Measurements from ENCODE around the gene ATP6V0B. TPM values are rescaled to one million over a fixed set of nuclear protein-coding genes. Genes with fewer than 3 reads are reported as not detected.

Gene ATP6V0B
- total and polyA plus RNA-seq, 2 experiments from 2014 or later: 112 to 142 TPM

- Histone ChIP-seq H3K36me3 (ENCODE audit: insufficient read depth) (no peaks in the 10 kb centered on the region), H3K9me2 (ENCODE audit: insufficient read depth) (no peaks in the 10 kb centered on the region), H3K27ac (ENCODE audit: low read depth) (no peak overlapping the region), H4K20me1 (replicated peaks; ENCODE audit: insufficient read depth) (no peaks in the 10 kb centered on the region; the same call in 1 of the 2 replicates), H2AFZ (no peak overlapping the region), H3K4me1 (ENCODE audit: insufficient read depth) (no peaks in the 10 kb centered on the region), H3K27me3 (ENCODE audit: insufficient read depth) (no peaks in the 10 kb centered on the region), H3K4me3 (no peak overlapping the region), H3K4me2 (no peak overlapping the region), H3K79me2 (replicated peaks; ENCODE audit: insufficient read depth) (no peaks in the 10 kb centered on the region), H3F3A (replicated peaks; ENCODE audit: low read depth) (no peaks in the 10 kb centered on the region)
- Mint-ChIP-seq H3K9me3 (no peaks in the 10 kb centered on the region), H3K4me1 (peaks cover 5% of the 10 kb centered on the region), H3K27me3 (ENCODE audit: insufficient read depth, low read depth, poor library complexity) (peaks cover 5% of the 10 kb centered on the region), H3K36me3 (ENCODE audit: low read depth) (peaks cover 46% of the 10 kb centered on the region), H3K4me3 (no peak overlapping the region), H3K27ac (no peak overlapping the region)
- TF ChIP-seq CTCF (conservative IDR thresholded peaks at IDR 0.05; ENCODE audit: low read depth in 2 of 2) (no peak), POLR2AphosphoS5 (IDR thresholded peaks at IDR 0.05; ENCODE audit: low read depth) (no peak), EZH2phosphoT487 (IDR thresholded peaks at IDR 0.05; ENCODE audit: unreplicated experiment) (no peak), NANOG (IDR thresholded peaks at IDR 0.05; ENCODE audit: borderline replicate concordance) (no peak), CREB1 (CRISPR knock-in tag; IDR thresholded peaks at IDR 0.05; ENCODE audit: low read depth) (no peak), EZH2 (IDR thresholded peaks at IDR 0.05; ENCODE audit: low read depth, unreplicated experiment) (no peak), JUNB (IDR thresholded peaks at IDR 0.05; ENCODE audit: unreplicated experiment) (no peak), REST (IDR thresholded peaks at IDR 0.05; ENCODE audit: unreplicated experiment) (no peak), STAT1 (IDR thresholded peaks at IDR 0.05; ENCODE audit: unreplicated experiment) (no peak), ZNF114 (CRISPR knock-in tag; IDR thresholded peaks at IDR 0.05) (no peak), ZNF331 (CRISPR knock-in tag; IDR thresholded peaks at IDR 0.05; ENCODE audit: low read depth) (no peak)
- TF ChIP-seq, protein P1, sequence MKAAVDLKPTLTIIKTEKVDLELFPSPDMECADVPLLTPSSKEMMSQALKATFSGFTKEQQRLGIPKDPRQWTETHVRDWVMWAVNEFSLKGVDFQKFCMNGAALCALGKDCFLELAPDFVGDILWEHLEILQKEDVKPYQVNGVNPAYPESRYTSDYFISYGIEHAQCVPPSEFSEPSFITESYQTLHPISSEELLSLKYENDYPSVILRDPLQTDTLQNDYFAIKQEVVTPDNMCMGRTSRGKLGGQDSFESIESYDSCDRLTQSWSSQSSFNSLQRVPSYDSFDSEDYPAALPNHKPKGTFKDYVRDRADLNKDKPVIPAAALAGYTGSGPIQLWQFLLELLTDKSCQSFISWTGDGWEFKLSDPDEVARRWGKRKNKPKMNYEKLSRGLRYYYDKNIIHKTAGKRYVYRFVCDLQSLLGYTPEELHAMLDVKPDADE (IDR thresholded peaks at IDR 0.05): no peak
- TF ChIP-seq, protein P2, sequence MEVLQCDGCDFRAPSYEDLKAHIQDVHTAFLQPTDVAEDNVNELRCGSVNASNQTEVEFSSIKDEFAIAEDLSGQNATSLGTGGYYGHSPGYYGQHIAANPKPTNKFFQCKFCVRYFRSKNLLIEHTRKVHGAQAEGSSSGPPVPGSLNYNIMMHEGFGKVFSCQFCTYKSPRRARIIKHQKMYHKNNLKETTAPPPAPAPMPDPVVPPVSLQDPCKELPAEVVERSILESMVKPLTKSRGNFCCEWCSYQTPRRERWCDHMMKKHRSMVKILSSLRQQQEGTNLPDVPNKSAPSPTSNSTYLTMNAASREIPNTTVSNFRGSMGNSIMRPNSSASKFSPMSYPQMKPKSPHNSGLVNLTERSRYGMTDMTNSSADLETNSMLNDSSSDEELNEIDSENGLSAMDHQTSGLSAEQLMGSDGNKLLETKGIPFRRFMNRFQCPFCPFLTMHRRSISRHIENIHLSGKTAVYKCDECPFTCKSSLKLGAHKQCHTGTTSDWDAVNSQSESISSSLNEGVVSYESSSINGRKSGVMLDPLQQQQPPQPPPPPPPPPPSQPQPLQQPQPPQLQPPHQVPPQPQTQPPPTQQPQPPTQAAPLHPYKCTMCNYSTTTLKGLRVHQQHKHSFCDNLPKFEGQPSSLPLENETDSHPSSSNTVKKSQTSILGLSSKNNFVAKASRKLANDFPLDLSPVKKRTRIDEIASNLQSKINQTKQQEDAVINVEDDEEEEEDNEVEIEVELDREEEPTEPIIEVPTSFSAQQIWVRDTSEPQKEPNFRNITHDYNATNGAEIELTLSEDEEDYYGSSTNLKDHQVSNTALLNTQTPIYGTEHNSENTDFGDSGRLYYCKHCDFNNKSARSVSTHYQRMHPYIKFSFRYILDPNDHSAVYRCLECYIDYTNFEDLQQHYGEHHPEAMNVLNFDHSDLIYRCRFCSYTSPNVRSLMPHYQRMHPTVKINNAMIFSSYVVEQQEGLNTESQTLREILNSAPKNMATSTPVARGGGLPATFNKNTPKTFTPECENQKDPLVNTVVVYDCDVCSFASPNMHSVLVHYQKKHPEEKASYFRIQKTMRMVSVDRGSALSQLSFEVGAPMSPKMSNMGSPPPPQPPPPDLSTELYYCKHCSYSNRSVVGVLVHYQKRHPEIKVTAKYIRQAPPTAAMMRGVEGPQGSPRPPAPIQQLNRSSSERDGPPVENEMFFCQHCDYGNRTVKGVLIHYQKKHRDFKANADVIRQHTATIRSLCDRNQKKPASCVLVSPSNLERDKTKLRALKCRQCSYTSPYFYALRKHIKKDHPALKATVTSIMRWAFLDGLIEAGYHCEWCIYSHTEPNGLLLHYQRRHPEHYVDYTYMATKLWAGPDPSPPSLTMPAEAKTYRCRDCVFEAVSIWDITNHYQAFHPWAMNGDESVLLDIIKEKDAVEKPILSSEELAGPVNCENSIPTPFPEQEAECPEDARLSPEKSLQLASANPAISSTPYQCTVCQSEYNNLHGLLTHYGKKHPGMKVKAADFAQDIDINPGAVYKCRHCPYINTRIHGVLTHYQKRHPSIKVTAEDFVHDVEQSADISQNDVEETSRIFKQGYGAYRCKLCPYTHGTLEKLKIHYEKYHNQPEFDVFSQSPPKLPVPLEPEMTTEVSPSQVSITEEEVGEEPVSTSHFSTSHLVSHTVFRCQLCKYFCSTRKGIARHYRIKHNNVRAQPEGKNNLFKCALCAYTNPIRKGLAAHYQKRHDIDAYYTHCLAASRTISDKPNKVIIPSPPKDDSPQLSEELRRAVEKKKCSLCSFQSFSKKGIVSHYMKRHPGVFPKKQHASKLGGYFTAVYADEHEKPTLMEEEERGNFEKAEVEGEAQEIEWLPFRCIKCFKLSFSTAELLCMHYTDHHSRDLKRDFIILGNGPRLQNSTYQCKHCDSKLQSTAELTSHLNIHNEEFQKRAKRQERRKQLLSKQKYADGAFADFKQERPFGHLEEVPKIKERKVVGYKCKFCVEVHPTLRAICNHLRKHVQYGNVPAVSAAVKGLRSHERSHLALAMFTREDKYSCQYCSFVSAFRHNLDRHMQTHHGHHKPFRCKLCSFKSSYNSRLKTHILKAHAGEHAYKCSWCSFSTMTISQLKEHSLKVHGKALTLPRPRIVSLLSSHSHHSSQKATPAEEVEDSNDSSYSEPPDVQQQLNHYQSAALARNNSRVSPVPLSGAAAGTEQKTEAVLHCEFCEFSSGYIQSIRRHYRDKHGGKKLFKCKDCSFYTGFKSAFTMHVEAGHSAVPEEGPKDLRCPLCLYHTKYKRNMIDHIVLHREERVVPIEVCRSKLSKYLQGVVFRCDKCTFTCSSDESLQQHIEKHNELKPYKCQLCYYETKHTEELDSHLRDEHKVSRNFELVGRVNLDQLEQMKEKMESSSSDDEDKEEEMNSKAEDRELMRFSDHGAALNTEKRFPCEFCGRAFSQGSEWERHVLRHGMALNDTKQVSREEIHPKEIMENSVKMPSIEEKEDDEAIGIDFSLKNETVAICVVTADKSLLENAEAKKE (CRISPR knock-in tag; IDR thresholded peaks at IDR 0.05): no peak
- ATAC-seq (no peak; the same call in 2 of the 3 replicates), DNase-seq (ENCODE audit: low spot score) (no peak)
Observed at GRCh38 chr1:44019466-44019948, 44.7 kb downstream of the ATP6V0B start.
